Heart left ventricle (tissue), 13 donors: ENCODE results near the gene PIAS2.

ENCODE experiments used
- POLR2A ChIP-seq, 2 donors: fragments of 450-650 bp; IDR thresholded peaks; one replicate each; pipeline ENCODE4 v1.6.1; 2017; ENCODE audit warnings: antibody characterized with exemption in 2 of 2, mild to moderate bottlenecking in 2 of 2, moderate library complexity in 2 of 2
- TF ChIP-seq, protein P1 (sequence below), 12 donors: fragments of 200-600 bp; sonication (generic) in 4 of 12; IDR thresholded peaks; one replicate each; pipeline versions ENCODE4 v1.5.0 to v1.8.0; 2018 to 2022; ENCODE audit warnings: antibody characterized with exemption in 12 of 12, mild to moderate bottlenecking in 5 of 12
- donor health status: ischemic (EF 13 %, LVEDD 7.1; RV severe dilation, severe dysfunction).
- donor health status: DM: no; HTN: yes; CAD: no.
- donor health status: DM: no; HTN: no; CAD: no.
- donor health status: ischemic (EF 25% LVEDD 6.9; RV normal size, moderate dysfunction).
- donor health status: ischemic (EF 25% LVEDD 5.7; RV mildly dilated, moderate dysfunction).
- donor health status: ischemic (EF 35%, LVEDD 5.7; RV mildly dilated, moderate dysfunction).
- donor health status: nonischemic (EF 11% LVEDD 7.7; RV severe dilation, severe dysfunction).
- donor health status: DM: yes; HTN: yes; CAD: no.
- donor health status: PGD.
- donor health status: ischemic (EF 29% LVEDD 5.4; RV normal size, mild dysfunction).
- donor health status: nonischemic (EF 23%, LVEDD 6.1; RV moderate dilation, normal function).

DNA sequence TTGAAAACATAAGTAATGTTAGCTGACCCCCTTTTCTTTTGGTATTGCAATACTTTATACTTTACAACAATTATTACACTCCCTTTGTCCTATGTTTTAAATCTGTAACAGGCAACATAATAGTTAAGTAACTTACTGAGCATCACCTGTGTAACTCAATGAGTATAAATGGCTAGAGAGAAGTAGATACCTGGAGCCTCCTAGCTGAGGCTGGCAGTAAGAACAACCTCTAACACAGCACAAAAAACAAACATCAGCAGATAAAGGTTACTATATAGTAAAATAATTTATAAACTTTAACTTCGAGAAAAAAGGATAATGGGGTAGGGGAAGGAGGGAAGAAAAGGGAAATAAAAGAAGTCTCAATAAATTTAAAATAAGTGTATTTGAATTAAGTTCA lies 87.4 kb downstream of the PIAS2 start:
- TF ChIP-seq, protein P1, sequence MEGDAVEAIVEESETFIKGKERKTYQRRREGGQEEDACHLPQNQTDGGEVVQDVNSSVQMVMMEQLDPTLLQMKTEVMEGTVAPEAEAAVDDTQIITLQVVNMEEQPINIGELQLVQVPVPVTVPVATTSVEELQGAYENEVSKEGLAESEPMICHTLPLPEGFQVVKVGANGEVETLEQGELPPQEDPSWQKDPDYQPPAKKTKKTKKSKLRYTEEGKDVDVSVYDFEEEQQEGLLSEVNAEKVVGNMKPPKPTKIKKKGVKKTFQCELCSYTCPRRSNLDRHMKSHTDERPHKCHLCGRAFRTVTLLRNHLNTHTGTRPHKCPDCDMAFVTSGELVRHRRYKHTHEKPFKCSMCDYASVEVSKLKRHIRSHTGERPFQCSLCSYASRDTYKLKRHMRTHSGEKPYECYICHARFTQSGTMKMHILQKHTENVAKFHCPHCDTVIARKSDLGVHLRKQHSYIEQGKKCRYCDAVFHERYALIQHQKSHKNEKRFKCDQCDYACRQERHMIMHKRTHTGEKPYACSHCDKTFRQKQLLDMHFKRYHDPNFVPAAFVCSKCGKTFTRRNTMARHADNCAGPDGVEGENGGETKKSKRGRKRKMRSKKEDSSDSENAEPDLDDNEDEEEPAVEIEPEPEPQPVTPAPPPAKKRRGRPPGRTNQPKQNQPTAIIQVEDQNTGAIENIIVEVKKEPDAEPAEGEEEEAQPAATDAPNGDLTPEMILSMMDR (IDR thresholded peaks at IDR 0.05) = peak in 1 of 12 donors; percentile 15
- TF ChIP-seq POLR2A (IDR thresholded peaks at IDR 0.05) = no peak
